Inflammatory macrophage treated with lipopolysaccharide for 1 hour (primary cell): ENCODE measurements around the gene SLC49A3.

ENCODE experiments used
- DNase-seq, 2 donors: peaks; one replicate each; pipeline ENCODE4 v3.0.0-alpha.2; 2020 to 2022

Gene SLC49A3

GRCh38 chr4:664713-665231, 24.2 kb downstream of the SLC49A3 start:
- no peak for DNase-seq

GRCh38 chr4:663438-664428, 25.2 kb downstream of the SLC49A3 start:
- DNase-seq: no peak

- DNase-seq: no peak
Measured at GRCh38 chr4:663046-663437, 25.9 kb downstream of the SLC49A3 start.

GRCh38 chr4:661881-662761, 26.8 kb downstream of the SLC49A3 start:
- DNase-seq: no peak

- DNase-seq: no peak
Measured at GRCh38 chr4:661231-661630, 27.7 kb downstream of the SLC49A3 start.

GRCh38 chr4:660401-660800, 28.6 kb downstream of the SLC49A3 start:
- DNase-seq: no peak

- DNase-seq: no peak
Measured at GRCh38 chr4:659851-660250, 29.1 kb downstream of the SLC49A3 start.

GRCh38 chr4:658681-659667, 30.0 kb downstream of the SLC49A3 start:
- DNase-seq: no peak

- DNase-seq: no peak
Measured at GRCh38 chr4:657834-658667, 30.9 kb downstream of the SLC49A3 start.

- no peak for DNase-seq
Measured at GRCh38 chr4:657338-657833, 31.6 kb downstream of the SLC49A3 start.

GRCh38 chr4:656436-657337, 32.3 kb downstream of the SLC49A3 start:
- DNase-seq: no peak

- no peak for DNase-seq
Measured at GRCh38 chr4:655464-656151, 33.3 kb downstream of the SLC49A3 start.

- DNase-seq: no peak
Measured at GRCh38 chr4:654871-655463, 34.0 kb downstream of the SLC49A3 start.

- no peak for DNase-seq
Measured at GRCh38 chr4:654503-654845, 34.5 kb downstream of the SLC49A3 start.

- no peak for DNase-seq
Measured at GRCh38 chr4:653831-654502, 35.0 kb downstream of the SLC49A3 start.

GRCh38 chr4:653080-653821, 35.7 kb downstream of the SLC49A3 start:
- no peak for DNase-seq

GRCh38 chr4:651884-652642, 36.9 kb downstream of the SLC49A3 start:
- DNase-seq: no peak
